GM19025 (cell line): ENCODE data around the gene SBNO2.
"Not testable (repeated sequence)": the region's sequence is repeated elsewhere in the genome, so short reads cannot be mapped to it uniquely, and the experiment has no call there.

Experiments used
- ATAC-seq: cut with Tn5 transposase; IDR thresholded peaks from one replicate; pipeline ENCODE4 v1.9.1; 2021; ENCODE audit warnings: mild to moderate bottlenecking, low read depth, moderate library complexity; ENCODE audit not compliant: unreplicated experiment

The SBNO2 gene

DNA sequence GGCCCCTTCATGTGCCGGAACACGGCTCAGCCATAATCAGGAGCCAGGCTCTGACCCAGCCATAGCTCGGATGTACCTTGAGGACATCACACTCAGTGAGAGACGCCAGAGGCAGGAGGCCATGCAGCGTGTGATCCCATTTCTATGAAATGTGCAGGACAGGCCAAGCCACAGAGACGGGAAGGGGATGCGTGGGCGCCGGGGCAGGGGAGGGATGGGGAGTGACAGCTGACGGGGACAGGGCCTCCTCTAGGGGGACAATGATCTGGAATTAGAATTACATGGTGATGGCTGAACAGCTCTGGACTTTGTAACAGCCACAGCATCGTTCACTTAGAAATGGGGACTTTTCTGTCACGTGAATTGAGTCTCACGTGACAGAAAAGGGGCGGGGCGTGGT is 34.9 kb downstream of the SBNO2 start:
- no peak for ATAC-seq

DNA sequence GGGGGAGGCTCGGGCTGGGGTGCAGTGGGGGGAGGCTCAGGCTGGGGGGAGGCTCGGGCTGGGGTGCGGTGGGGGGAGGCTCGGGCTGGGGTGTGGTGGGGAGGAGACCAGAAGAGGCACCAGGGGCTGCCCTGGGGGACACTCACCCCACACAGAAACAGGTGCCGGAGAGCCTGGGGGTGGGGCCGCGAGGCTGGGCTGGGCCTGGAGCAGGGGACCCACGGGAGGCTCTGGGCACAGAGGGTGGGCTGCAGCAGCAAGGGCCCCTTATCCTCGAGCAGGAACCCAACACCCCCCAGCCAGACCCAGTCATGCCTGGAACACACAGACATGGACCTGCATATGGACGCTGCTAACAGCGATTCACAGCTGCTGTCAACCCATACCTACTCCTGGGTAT is 35.9 kb downstream of the SBNO2 start:
- ATAC-seq = no peak

DNA sequence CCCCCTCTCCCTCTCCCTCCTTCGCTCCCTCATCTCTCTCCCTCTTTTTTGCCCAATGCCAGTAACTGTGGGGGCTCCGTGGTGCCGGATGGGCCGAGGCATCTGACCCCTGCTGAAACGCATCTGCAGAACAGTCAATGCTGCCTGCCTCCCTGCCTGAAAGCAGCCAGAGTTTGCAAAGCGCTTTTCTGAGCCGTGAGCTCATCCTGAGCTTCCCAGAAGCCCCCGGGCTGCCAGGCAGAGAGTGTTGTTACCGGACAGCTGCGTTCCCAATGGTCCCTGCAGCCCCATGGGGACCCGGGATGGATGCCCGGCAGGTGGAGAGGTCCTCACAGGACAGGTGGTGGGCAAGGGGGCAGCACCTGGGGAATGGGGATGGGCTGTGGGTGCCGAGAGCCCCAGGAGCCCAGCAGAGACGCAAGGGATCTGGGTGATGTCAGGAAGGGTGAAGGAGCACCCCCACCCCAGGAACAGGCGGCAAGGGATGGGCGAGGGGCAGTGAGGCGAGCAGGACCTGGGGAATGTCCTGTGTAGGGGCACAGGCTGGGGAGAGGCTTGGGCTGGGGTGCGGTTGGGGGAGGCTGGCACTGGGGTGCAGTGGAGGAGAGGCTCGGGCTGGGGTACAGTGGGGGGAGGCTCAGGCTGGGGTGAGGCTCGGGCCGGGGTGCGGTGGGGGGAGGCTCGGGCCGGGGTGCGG is 37.3 kb downstream of the SBNO2 start:
- no peak for ATAC-seq

DNA sequence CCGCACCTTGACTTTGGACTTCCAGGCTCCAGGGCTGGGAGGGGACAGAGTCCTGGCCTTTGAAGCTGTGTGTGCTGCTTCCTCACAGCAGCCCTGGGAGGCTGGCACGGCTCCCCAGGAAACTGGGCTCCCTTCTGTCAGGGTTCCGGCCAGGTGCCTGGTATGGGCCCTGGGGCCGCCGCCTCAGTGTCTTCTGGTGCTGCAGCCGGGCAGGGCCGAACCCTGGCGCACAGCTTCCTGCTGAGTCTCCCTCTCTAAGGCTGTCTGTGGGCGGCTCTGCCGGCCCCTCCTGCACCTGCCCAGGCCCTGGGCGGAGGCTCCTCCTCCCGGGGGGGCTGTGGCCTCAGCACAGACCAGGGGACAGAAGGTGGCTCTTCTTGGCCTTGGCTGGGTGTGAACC is 37.9 kb downstream of the SBNO2 start:
- no peak for ATAC-seq

DNA sequence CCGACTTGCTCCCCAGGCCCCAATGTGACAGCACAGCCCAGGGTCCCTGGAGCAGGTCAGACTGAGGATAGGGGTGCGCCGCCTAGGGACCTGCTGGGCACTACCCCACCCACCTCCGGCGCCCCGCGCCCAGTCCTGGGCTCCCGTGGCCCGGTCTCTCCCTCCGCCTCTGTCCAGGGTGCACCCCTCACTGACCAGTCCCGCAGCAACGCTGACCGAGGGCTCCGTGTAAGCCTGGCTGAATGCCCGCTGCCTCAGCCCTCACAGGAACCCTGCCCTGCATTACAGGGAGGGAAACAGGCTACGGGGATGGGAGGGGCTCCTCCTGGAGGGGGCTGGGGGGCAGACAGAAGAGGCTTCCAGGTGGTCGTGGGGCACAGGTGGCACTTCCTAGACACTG is 38.6 kb downstream of the SBNO2 start:
- ATAC-seq = no peak

DNA sequence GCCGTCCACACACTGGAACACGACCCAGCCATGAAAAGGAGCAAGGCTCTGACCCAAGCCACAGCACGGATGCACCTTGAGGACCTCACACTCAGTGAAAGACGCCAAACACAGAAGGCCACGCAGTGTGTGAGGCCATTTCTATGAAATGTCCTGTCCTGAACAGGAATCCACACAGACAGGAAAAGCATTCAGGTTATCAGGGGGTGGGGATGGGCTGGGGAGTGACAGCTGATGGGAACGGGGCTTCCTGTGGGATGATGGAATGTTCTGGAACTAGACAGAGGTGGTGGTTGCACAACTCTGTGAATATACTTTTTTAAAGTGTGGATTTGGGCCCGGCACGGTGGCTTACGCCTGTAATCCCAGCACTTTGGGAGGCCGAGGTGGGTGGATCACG is 39.6 kb downstream of the SBNO2 start:
- no peak for ATAC-seq

DNA sequence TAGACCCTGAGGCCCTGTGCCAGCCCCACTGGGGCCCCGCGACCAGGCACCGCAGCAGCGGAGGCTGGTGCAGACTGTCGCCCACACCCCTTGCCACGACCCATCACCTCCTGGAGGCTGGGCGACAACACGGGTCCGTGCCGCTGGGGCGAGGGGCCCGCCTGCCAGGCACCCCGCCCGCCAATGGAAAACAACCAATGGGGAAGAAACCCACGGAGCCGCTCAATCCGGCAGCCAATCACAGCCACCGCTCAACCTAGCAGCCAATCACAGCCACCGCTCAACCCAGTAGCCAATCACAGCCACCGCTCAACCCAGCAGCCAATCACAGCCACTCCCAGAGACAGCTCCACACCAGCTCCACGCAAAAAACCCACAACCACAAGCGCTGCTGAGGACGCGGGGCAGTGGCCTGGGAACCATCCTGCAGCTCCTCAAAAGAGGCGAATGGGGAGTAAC is 40.6 kb downstream of the SBNO2 start:
- ATAC-seq = peak; percentile 43

DNA sequence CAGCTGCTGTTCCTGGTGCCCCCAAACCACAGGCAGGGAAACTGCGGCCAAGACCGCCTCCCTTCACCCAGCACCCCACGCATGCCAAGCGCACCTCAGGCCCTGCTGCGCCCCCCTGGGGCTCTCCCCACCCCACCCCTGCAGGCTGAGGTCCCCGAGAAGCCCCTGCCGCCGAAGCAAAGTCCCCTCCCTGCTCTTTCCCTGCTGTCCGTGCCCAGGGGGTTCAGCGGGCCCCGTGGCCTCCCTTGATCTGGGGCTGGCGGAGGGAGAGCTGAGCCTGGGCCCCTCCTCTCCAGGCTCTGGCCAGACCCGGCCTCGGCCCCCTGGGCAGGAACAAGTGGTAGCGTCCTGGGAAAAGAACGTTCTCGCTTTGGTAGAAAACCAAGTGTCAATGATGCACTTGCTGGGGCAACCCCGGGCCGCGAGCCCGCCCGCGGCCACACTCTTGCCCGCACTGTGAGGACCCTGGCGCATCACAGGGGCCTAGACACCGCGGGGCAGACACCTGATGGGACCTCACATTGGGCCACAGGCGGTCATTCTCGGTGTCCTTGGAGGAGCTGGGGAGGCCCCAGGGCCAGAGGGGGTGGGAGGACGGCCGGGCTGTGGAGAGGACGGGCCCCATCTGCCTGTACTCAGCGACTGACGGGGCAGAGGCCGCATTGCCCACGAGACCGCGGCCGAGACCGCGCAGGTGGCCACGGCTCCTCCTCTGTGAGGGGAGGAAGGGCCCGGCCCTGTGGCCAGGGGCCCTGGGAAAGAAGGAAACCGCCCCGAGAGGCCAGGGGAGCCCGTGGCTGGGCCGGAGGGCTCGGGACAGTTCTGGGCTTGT is 41.3 kb downstream of the SBNO2 start:
- ATAC-seq = peak; percentile 4

DNA sequence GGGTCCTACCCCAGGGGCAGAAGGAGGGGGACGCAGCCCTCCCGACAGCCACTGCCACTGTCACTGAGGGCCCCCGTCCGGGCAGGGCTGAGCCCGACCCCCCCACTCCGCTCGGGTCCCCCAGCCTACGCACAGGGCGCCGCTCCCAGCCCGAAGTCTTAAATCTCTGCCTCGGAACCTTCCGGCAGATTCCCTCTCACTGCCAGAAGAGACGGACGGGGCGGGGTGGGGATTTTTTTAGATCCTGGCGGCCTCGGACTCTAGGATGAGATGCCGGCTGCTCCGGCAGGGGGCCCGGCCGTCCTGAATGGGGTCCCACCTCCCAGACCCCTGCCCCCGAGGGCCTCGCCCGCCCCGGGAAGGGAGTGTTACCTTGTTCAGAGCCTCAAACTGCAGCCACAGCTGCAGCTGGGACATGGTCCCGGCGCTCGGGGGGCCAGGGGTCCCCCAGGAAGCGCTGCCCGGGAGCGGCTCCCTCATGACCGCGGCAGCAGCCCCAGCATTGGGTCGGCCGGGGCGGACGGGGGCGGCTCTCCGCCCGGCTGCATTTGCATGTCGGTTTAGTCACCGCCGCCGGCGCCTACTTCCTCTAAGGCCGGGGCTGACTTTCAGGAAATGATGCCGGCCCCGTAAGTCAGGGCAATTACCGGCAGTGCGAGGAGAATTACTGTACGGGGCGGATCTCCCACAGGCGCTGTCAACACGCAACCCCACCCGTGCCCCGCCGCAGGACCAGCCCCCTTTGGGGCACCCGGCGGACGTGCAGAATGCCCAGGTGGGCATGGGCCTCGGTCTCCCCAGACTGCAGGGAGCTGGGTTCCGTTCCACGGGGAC is 42.1 kb downstream of the SBNO2 start:
- ATAC-seq = peak; percentile 36

DNA sequence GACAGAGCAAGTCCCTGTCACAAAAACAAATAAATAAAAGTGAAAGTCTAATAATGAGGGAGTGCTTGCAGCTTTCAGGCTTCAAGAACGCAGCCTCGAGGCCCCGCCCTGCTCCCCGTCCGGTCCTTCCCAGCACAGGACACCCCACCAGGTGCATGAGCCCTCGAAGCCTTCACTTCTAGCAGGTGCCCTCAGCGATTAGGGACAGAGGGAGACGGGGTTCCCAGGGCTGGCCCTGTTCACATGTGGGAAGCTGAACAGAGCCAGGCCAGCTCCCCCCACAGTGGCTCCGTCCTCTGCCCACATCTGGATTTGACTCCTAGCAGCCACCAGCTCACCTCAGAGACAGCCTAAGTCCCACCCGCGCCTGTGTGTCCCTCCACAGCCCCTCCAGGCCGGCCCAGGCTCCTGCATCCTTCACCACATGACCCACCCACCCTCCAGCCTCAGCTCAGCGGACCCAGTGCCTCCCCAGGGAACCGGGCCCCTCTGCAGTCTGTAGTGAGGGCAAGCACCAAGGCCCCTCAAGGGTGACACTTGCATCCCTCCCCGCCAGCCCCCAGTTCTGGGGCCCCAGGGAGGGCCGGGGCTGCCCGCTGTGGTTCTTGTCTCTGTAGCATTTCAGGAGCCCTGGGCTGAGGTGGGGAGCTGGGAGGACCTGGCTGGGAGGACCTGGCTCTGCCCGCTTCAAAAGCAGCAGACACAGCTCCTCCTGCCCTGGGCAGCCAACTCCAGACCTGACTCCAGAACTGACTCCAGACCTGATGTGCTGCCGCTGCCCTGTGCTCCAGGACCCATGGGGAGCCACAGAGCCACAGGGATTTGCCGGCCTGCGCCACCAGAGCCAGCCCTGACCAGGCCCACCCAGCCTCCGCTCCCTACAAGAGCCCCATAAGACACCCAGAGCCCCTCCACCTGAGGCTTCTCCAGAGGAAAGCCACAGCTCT is 43.0 kb downstream of the SBNO2 start:
- ATAC-seq = no peak

DNA sequence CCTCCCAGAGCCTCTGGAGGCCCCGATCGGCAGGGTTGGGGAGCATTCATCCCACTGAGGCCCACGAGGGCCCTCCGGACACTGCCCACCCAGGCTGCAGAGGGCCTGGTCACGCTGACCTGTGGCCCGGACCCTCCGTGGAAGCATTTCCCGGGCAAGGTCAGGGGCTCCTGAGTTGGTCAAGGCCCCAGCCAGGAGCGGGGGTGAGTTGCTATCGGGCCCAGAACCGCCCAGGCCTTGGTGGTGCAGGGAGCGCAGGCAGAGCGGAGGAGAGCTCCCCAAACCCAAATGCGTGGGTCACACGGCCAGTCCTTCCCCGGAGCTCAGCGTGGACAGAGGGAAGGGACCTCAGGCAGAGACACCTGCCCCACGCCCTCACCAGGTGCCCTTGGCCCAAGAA is 44.5 kb downstream of the SBNO2 start:
- ATAC-seq = no peak

DNA sequence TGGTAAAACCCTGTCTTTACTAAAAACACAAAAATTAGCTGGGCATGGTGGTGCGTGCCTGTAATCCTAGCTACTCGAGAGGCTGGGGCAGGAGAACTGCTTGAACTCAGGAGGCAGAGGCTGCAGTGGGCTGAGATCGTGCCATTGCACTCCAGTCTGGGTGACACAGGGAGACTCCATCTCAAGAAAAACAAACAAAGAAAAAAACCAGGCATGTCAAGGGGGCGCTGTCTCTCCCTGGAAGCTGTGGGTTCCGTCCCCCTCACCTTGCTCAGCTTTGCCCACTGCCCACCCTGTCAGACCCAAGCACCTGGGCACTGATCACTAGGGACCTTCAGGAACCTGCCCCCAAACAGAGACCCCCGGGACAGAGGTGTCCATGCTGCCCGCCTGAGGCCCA is 45.0 kb downstream of the SBNO2 start:
- ATAC-seq = not testable (repeated sequence)

DNA sequence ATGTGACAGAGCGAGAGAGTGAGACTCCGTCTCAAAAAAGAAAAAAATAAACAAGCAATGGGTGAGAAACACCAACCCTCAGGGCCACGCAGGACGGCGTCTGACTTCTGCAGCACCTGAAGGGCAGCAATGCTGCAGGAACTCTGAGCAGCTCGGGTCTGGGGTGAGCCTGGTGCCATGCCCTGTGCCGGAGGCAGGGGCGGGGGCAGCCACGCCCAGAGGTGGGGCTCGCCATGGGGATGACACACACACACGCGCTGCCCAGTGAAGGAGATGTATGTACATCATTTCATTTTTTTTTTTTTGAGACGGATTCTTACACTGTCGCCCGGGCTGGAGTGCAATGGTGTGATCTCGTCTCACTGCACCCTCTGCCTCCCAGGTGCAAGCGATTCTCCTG is 46.0 kb downstream of the SBNO2 start:
- ATAC-seq = no peak

DNA sequence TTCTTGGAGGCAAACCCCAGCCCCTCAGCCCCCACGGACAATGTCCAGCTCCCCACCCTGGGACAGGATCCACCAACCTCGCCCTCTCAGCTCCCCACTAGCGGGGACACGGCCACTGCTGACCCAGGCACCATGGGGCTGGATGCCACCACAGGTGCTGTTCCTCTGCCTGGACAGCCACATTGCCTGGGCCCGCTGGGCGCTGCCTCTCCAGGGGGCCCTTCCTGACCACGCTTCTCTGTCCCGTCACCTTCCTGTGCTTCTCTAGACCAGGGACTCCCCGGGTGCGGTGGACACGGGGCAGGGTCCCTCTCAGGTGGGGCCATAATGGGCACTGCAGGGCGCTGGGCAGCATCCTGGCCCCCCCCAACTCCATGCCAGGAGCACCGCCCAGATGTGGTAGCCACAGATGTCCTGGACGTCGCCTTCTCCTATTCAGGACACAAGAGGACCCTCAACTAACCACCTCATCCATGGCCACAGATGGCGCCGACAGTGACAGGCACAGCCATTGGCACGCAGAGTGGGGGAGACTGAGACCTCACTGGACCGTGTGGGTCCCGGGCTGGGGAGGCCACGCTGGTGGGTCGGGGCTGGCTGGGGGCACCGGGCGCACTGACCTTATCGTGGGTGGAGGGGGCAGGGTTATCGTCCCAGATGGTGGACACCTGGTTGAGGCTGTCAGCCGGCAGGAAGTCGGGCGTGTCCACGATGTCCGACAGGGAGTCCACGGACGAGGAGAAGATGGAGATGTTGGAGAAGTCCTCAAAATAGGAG is 46.9 kb downstream of the SBNO2 start:
- ATAC-seq = no peak

DNA sequence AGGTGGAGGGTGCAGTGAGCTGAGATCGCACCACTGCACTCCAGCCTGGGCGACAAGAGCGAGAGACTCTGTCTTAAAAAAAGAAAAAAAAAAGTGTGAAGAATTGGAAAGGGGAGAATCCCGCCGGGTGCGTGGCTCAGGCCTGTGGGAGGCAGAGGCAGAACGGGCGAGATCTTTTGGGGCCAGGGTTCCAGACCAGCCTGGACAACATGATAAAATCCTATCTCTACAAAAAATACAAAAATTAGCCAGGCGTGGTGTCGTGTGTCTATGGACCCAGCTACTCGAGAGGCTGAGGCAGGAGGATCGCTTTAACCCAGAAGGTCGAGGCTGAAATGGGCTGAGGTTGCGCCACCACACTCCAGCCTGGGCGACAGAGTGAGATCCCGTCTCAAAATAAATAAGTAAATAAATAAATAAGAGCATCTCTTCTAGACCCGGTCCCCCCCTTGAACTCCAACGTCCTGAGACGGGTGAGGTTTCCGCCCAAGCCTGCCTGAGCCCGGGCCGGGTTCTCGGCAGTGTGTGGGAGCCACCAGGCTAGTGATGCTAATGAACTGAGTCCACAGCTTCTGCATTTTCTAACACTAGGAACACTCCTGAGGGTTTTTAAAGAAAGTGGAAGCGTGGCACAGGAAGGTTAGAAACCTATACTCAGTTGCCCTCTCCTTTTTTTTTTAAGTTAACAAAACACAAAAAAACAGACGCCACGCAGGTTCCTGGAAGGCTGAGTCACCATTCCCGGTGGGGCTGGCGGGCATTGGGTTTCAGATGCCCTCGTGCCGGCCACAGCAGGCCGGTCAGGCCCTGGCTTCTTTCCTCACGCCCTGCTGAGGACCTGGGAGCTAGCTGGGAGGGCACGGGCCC is 48.2 kb downstream of the SBNO2 start:
- no peak for ATAC-seq

DNA sequence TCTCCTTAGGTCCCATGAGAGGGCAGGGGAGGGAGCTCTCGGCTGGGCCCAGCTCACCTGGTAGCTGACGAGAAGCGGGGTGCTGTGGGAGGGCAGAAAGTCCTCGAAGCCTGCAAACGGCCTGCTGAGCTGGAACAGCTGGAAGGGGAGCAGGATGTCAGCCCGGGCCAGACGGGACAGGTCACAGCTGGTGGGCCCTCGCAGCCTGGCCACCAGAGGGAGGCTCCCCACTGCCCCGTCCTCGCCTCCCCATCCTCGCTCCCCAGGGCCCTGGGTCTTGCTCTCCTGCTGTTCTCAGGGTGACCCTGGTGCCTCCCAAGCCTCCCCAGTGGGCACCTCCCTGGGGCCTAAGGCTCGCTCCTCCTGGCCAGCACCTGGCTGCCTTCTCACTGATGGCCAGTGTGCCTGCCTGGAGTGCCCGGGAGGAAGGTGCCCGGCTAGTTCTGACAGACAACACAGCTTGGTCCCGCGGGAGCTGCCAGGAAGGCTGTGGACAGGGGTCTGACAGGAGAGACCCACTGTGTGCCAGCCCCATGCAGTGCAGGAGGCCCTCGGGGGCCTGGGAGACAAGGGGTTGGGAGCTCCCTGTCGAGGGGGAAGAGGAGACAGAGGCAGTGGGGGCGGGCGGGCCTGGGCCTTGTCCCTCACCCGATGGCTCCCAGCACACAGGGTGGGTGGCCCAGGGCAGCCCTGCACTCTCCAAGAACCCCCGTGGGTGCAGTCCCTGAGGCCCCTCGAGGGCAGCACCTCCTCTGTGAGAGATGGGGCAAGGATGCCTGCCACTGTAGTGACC is 50.0 kb downstream of the SBNO2 start:
- no peak for ATAC-seq

DNA sequence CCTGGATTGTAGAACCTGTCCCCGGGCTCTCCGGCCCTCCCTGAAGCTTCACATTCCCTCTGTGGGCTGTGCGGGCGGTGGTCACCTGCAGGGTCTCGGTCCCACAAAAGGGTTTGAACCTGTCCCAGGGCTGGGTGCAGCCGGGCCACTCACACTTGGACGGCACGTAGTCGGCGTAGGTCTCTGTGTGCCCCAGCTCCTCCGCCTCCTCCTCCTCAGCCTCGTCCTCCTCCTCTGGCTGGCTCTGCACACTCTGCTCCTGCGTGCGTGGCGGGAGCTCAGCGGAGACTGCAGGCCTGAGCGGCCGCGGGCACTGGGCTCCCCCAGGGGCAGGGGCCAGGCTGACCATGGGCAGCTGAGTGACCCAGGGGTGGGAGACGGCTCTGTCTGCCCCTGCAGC is 50.7 kb downstream of the SBNO2 start:
- ATAC-seq = no peak

DNA sequence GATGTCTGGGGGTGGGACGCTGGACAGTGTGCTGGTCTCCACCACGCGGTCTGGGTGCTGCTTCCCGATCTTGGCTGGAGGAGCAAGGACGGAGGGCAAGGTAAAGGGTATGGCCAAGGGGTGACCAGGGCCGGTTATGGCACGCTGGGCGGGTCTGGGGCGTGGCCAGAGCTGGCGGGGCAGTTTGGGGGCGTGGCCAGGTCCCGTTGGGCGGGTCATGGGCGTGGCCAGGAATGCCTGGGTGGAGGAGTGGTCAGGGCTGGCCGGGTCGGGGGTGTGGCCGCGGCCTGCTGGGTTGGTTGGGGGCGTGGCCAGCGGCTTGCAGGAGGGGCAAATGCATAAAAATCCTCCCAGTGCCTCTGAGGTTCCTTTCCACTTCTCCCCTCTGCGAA is 51.1 kb downstream of the SBNO2 start:
- ATAC-seq = no peak
